HG02884 (cell line): Measurements from ENCODE around the gene CALR3.
"Not testable (repeated sequence)": the region's sequence is repeated elsewhere in the genome, so short reads cannot be mapped to it uniquely, and the experiment has no call there.

Experiments used
- ATAC-seq: cut with Tn5 transposase; IDR thresholded peaks from one replicate; pipeline ENCODE4 v1.9.1; 2021; ENCODE audit warnings: mild to moderate bottlenecking, moderate library complexity; ENCODE audit not compliant: unreplicated experiment

The CALR3 gene

GRCh38 chr19:16504271-16504670 is 8.3 kb upstream of the CALR3 start:
- no peak for ATAC-seq

- no peak for ATAC-seq
These were observed 1.9 kb upstream of the CALR3 start for GRCh38 chr19:16497837-16498236.

- ATAC-seq = no peak
These were observed 1.1 kb upstream of the CALR3 start for GRCh38 chr19:16497042-16497441.

- ATAC-seq = no peak
These were observed 631 bp upstream of the CALR3 start for GRCh38 chr19:16496613-16496983.

- not testable (repeated sequence) for ATAC-seq
These were observed 9.5 kb downstream of the CALR3 start for GRCh38 chr19:16486476-16486875.

GRCh38 chr19:16482745-16483144 is 13.2 kb downstream of the CALR3 start:
- no peak for ATAC-seq

GRCh38 chr19:16477311-16477710 is 18.7 kb downstream of the CALR3 start:
- ATAC-seq = no peak

GRCh38 chr19:16476401-16476800 is 19.6 kb downstream of the CALR3 start:
- ATAC-seq = no peak

- no peak for ATAC-seq
These were observed 22.0 kb downstream of the CALR3 start for GRCh38 chr19:16473875-16474392.

GRCh38 chr19:16472992-16473391 is 23.0 kb downstream of the CALR3 start:
- no peak for ATAC-seq

GRCh38 chr19:16472559-16472899 is 23.4 kb downstream of the CALR3 start:
- not testable (repeated sequence) for ATAC-seq

GRCh38 chr19:16470911-16471811 is 24.8 kb downstream of the CALR3 start:
- peak; percentile 24 for ATAC-seq

GRCh38 chr19:16470541-16470910 is 25.4 kb downstream of the CALR3 start:
- no peak for ATAC-seq

GRCh38 chr19:16467581-16467980 is 28.4 kb downstream of the CALR3 start:
- ATAC-seq = no peak

- not testable (repeated sequence) for ATAC-seq
These were observed 29.1 kb downstream of the CALR3 start for GRCh38 chr19:16466802-16467427.

GRCh38 chr19:16465239-16465638 is 30.7 kb downstream of the CALR3 start:
- no peak for ATAC-seq

- no peak for ATAC-seq
These were observed 31.9 kb downstream of the CALR3 start for GRCh38 chr19:16463991-16464575.

GRCh38 chr19:16463341-16463990 is 32.5 kb downstream of the CALR3 start:
- ATAC-seq = no peak

- ATAC-seq = no peak
These were observed 33.2 kb downstream of the CALR3 start for GRCh38 chr19:16462757-16463250.

- no peak for ATAC-seq
These were observed 34.3 kb downstream of the CALR3 start for GRCh38 chr19:16461630-16462051.

GRCh38 chr19:16460454-16460853 is 35.5 kb downstream of the CALR3 start:
- ATAC-seq = no peak
